ENCODE data around the gene ITGB1. TPM values are rescaled to one million over a fixed set of nuclear protein-coding genes. Genes with fewer than 3 reads are reported as not detected.

The ITGB1 gene
- total and polyA plus RNA-seq, 2 of the 8 experiments (the other 6 are each of a cell fraction or from before 2014, with no cell fraction given) = 82.7 to 321 TPM

- TF ChIP-seq CTCF (IDR thresholded peaks at IDR 0.05; ENCODE audit: control extremely low read depth in 1 of 3, insufficient read depth in 1 of 3, low read depth in 1 of 3, low read length in 3 of 3) (no peak), CTBP2 (IDR thresholded peaks at IDR 0.05; ENCODE audit: borderline replicate concordance, insufficient read depth, insufficient read length, low read length) (no peak), ASH2L (IDR thresholded peaks at IDR 0.05; ENCODE audit: low read length) (no peak), SP4 (IDR thresholded peaks at IDR 0.05; ENCODE audit: low read length) (no peak), CHD2 (IDR thresholded peaks at IDR 0.05; ENCODE audit: low read length) (no peak), POU5F1 (IDR thresholded peaks at IDR 0.05; ENCODE audit: low read depth, low read length) (no peak), POLR2A (IDR thresholded peaks at IDR 0.05; ENCODE audit: control extremely low read depth in 1 of 2, low read depth in 2 of 2, low read length in 2 of 2) (no peak), GTF2F1 (IDR thresholded peaks at IDR 0.05; ENCODE audit: borderline replicate concordance, low read depth, low read length) (no peak)
Measured at GRCh38 chr10:32984003-32984600, 26.1 kb upstream of the ITGB1 start (continued).

Measured in H1 (cell line).